Right lobe of liver (tissue), 6 donors: ENCODE data around the gene IL20RB. TPM values are rescaled to one million over a fixed set of nuclear protein-coding genes. Genes with fewer than 3 reads are reported as not detected.
A peak's percentile ranks its signal among the peaks of the same experiment; 100 is the strongest.

ENCODE experiments used
- ATAC-seq, 4 donors: fragments of 200-7000 bp; cut with Tn5 transposase; one replicate each; pipeline ENCODE4 v1.9.1; 2020; ENCODE audit warnings: mild to moderate bottlenecking in 4 of 4, moderate library complexity in 4 of 4
- DNase-seq, 3 donors: peaks; one replicate each; pipeline ENCODE4 v3.0.0-alpha.2; 2020
- H3K27ac ChIP-seq, 3 donors: fragments of 200-600 bp; one replicate each; pipeline ENCODE4 v1.8.0; 2022
- H3K27me3 ChIP-seq, 2 donors: fragments of 200-600 bp; one replicate each; pipeline ENCODE4 v1.8.0; 2022
- H3K36me3 ChIP-seq, 4 donors: fragments of 200-600 bp; sonication (generic) in 1 of 4; one replicate each; pipeline versions ENCODE4 v1.5.1 to v1.8.0; 2017 to 2022; ENCODE audit warnings: control low read depth in 1 of 4
- H3K4me1 ChIP-seq, 4 donors: fragments of 200-600 bp; sonication (generic) in 1 of 4; one replicate each; pipeline versions ENCODE4 v1.5.1 to v1.8.0; 2017 to 2022; ENCODE audit warnings: control low read depth in 1 of 4
- H3K4me3 ChIP-seq, 3 donors: fragments of 200-600 bp; one replicate each; pipeline ENCODE4 v1.8.0; 2022
- H3K9me3 ChIP-seq, 4 donors: fragments of 200-600 bp; sonication (generic) in 1 of 4; one replicate each; pipeline versions ENCODE4 v1.5.1 to v1.8.0; 2017 to 2022; ENCODE audit warnings: control low read depth in 1 of 4
- CTCF ChIP-seq, 4 donors: fragments of 200-600 bp in 3 of 4; fragments of 450-650 bp in 1 of 4; IDR thresholded peaks; one replicate each; pipeline versions ENCODE4 v1.5.1 to v1.8.0; 2016 to 2022; ENCODE audit warnings: antibody characterized with exemption in 4 of 4, mild to moderate bottlenecking in 2 of 4
- POLR2A ChIP-seq: fragments of 450-650 bp; IDR thresholded peaks from one replicate; pipeline ENCODE4 v1.6.1; 2017; ENCODE audit warnings: antibody characterized with exemption, mild to moderate bottlenecking
- WGBS: methylation state at CpG from one replicate; pipeline ENCODE4 v1.1.6; 2018; ENCODE audit warnings: low coverage, low lambda C conversion rate; ENCODE audit not compliant: insufficient coverage; ENCODE audit errors: missing lambda C conversion rate; 5-methylcytosine and 5-hydroxymethylcytosine counted together
- intact Hi-C, 2 donors: fragments of 100-400 bp; cut with DNase I; formaldehyde crosslinking; loops; one replicate each; pipeline versions ENCODE4 v1.11.2 to v1.14.1; 2022
- total RNA-seq, 6 experiments: library from RNA; depleted of rRNA in 2 of 6; stranded (reverse); fragments of >200 nt in 2 of 6; fragmentation: NEBNext Ultra II Directional in 3 of 6; extraction: Animal tissue kit (Norgen Biotek cat#: 25700) in 3 of 6; gene quantifications; one replicate each; pipeline versions ENCODE4 v1.1.0 to v1.2.4, GENCODE V29; 2016 to 2023
- donor health status: DM: no; HTN: yes; CAD: no.
- donor health status: DM: no; HTN: no; CAD: no.
- donor health status: DM: no; HTN: no; CAD: no.
- donor health status: DM: no; HTN: yes; CAD: no.
- donor health status: DM: no; HTN: yes; CAD: no.

Gene IL20RB
- total RNA-seq, 6 experiments from 2014 or later, result 0.30 to 6.6 (median 0.52) TPM

GRCh38 chr3:136931606-136932005 is 26.2 kb upstream of the IL20RB start:
- no peak for DNase-seq
- TF ChIP-seq POLR2A (no peak), CTCF (IDR thresholded peaks at IDR 0.05) (no peak)
- intact Hi-C loops, result no loop called here
- Histone ChIP-seq H3K4me1 (peaks cover 0 to 16% (median 3%) of the 10 kb centered on the region in 4 donors), H3K36me3 (peaks cover 0 to 4% (median 0%) of the 10 kb centered on the region in 4 donors), H3K27ac (peak overlapping the region in 1 of 3 donors; percentile 6), H3K9me3 (no peaks in the 10 kb centered on the region), H3K4me3 (no peak overlapping the region), H3K27me3 (no peaks in the 10 kb centered on the region)
- ATAC-seq, result no peak
- WGBS, result 100% methylated on average over 1 of the region's 4 CpGs

DNA sequence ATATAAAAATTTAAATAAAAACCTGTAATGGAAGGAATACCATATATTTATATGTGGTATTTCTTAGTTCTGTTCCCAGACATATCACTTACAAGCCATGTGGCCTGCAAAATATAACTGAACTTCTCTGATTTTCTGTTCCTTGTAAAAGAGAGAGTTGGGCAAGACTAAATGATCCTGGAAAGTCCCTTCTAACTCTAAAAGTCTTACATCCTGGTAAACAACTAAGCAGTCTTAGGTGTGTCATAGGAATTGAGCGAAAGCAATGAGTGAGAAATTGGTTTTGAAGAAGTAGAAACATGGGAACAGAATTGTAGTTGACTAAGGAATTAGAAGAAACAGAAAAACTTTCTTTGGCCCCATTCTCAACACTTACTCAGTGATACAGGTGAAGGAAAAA is 25.3 kb upstream of the IL20RB start:
- ATAC-seq (peak in 2 of 4 donors; percentile 46 to 47), DNase-seq (no peak)
- WGBS, result 67% methylated on average over 1 of the region's 1 CpG
- H3K4me3 ChIP-seq, result no peak overlapping the region
- H3K36me3 ChIP-seq, result peaks cover 0 to 4% (median 0%) of the 10 kb centered on the region in 4 donors
- peaks cover 0 to 16% (median 3%) of the 10 kb centered on the region in 4 donors for H3K4me1 ChIP-seq
- intact Hi-C loops, result no loop called here
- no peaks in the 10 kb centered on the region for H3K9me3 ChIP-seq
- TF ChIP-seq CTCF (IDR thresholded peaks at IDR 0.05) (no peak), POLR2A (no peak)
- H3K27me3 ChIP-seq, result no peaks in the 10 kb centered on the region
- H3K27ac ChIP-seq, result no peak overlapping the region

DNA sequence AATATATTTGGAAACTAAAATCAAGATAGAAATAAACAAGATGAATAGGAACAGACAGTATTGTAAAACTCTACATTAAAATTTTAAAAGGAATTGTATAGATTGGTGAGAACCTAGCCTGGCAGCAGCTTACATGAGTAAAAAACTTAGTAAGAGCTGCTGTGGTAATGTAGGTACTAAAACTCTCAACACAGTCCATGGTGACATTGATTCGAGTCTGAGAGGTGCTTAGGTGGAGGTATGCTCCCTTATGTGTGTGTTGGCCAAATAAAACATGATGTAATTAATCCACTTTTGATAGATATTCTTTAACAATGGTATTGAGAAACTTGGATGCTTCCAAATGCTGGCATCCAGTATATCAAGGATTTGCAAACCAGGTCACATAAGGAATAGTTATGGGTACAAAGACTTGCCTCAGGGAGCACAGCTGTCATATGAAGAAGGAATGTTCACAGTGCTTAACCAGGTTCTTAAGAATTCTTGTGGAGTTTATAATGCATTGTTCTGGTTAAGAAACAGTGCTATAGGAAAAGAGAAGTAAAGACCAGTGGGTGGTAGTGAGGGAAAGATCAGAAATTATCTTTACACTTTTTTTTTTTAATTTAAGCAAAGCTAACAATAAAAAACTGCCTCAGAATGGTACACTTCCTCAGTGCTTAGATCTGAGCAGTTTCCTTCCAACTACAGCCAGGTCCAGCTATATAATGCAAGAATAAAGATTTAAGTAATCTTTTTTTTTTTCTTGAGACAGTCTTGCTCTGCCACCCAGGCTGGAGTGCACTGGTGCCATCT is 24.6 kb upstream of the IL20RB start:
- intact Hi-C loops, result no loop called here
- DNase-seq (no peak), ATAC-seq (peak in 3 of 4 donors; percentile 29 to 53 (median 43))
- no peak for TF ChIP-seq CTCF (IDR thresholded peaks at IDR 0.05)
- no peak for TF ChIP-seq POLR2A
- Histone ChIP-seq H3K36me3 (peaks cover 0 to 3% (median 0%) of the 10 kb centered on the region in 4 donors), H3K9me3 (no peaks in the 10 kb centered on the region), H3K27me3 (no peaks in the 10 kb centered on the region), H3K4me3 (no peak overlapping the region), H3K27ac (no peak overlapping the region), H3K4me1 (peaks cover 0 to 20% (median 3%) of the 10 kb centered on the region in 4 donors)
- 29% methylated on average over 1 of the region's 1 CpG for WGBS

- 82% methylated on average over 1 of the region's 1 CpG for WGBS
- peaks cover 0 to 31% (median 5%) of the 10 kb centered on the region in 4 donors for H3K4me1 ChIP-seq
- no peak for TF ChIP-seq POLR2A
- no peak for TF ChIP-seq CTCF (IDR thresholded peaks at IDR 0.05)
- intact Hi-C loops, result no loop called here
- no peaks in the 10 kb centered on the region for H3K27me3 ChIP-seq
- no peak for DNase-seq
- no peaks in the 10 kb centered on the region for H3K36me3 ChIP-seq
- H3K9me3 ChIP-seq, result no peaks in the 10 kb centered on the region
- no peak for ATAC-seq
- H3K27ac ChIP-seq, result no peak overlapping the region
- no peak overlapping the region for H3K4me3 ChIP-seq
These were observed 20.6 kb upstream of the IL20RB start for GRCh38 chr3:136937175-136937574.
